Sigmoid colon (tissue), 7 donors: ENCODE results near the gene CASP3. TPM values are rescaled to one million over a fixed set of nuclear protein-coding genes. Genes with fewer than 3 reads are reported as not detected.

Experiments
- DNase-seq: peaks from one replicate; pipeline ENCODE4 v3.0.0-alpha.2; 2019
- H3K27ac ChIP-seq, 4 donors: fragments of 200-600 bp; sonication (generic); one replicate each; pipeline ENCODE4 v1.5.1; 2016 to 2019; ENCODE audit warnings: mild to moderate bottlenecking in 1 of 4
- H3K27me3 ChIP-seq, 3 donors: fragments of 200-600 bp; sonication (generic); one replicate each; pipeline ENCODE4 v1.5.1; 2019; ENCODE audit warnings: mild to moderate bottlenecking in 1 of 3
- H3K36me3 ChIP-seq, 4 donors: fragments of 200-600 bp; sonication (generic); one replicate each; pipeline ENCODE4 v1.5.1; 2016 to 2019
- H3K4me1 ChIP-seq, 4 donors: fragments of 200-600 bp; sonication (generic); one replicate each; pipeline ENCODE4 v1.5.1; 2017 to 2019
- H3K4me3 ChIP-seq, 4 donors: fragments of 200-600 bp; sonication (generic); one replicate each; pipeline ENCODE4 v1.5.1; 2017 to 2019; ENCODE audit warnings: mild to moderate bottlenecking in 2 of 4, moderate library complexity in 1 of 4
- H3K9me3 ChIP-seq, 4 donors: fragments of 200-600 bp in 3 of 4; sonication (generic) in 3 of 4; one replicate each; pipeline versions ENCODE4 v1.5.1 to v1.6.1; 2013 to 2019
- EP300 ChIP-seq, 4 donors: sonication (generic); formaldehyde crosslinking; IDR thresholded peaks; one replicate each; pipeline ENCODE4 v1.6.1; 2017; ENCODE audit warnings: antibody characterized with exemption in 4 of 4
- POLR2A ChIP-seq, 2 donors: fragments of 450-650 bp; IDR thresholded peaks; one replicate each; pipeline ENCODE4 v1.6.1; 2016; ENCODE audit warnings: antibody characterized with exemption in 2 of 2, mild to moderate bottlenecking in 2 of 2, moderate library complexity in 2 of 2
- POLR2AphosphoS5 ChIP-seq, 4 donors: sonication (generic); formaldehyde crosslinking; IDR thresholded peaks; one replicate each; pipeline ENCODE4 v1.6.1; 2017; ENCODE audit warnings: antibody characterized with exemption in 4 of 4
- WGBS, 2 donors: extraction: QIAGEN DNeasy Blood & Tissue Kit; methylation state at CpG; one replicate each; pipeline ENCODE4 v1.1.7; 2013; 5-methylcytosine and 5-hydroxymethylcytosine counted together
- intact Hi-C: fragments of 100-400 bp; cut with DNase I; formaldehyde crosslinking; loops from one replicate; pipeline ENCODE4 v1.15.1; 2023
- polyA plus RNA-seq, 3 donors: library from polyadenylated mRNA; stranded (reverse); fragments of 200-250 nt; gene quantifications; one replicate each; pipeline ENCODE4 v1.2.3, GENCODE V29; 2013
- total RNA-seq, 4 donors: library from RNA; depleted of rRNA; stranded (reverse); fragments of >200 nt; gene quantifications; one replicate each; pipeline ENCODE4 v1.1.0, GENCODE V29; 2016
- TF ChIP-seq, protein P1 (sequence below), 4 experiments: fragments of 450-650 bp in 3 of 4; fragments of 200-600 bp in 1 of 4; IDR thresholded peaks; one replicate each; pipeline ENCODE4 v1.5.1; 2016 to 2019; ENCODE audit warnings: antibody characterized with exemption in 4 of 4, mild to moderate bottlenecking in 3 of 4, moderate library complexity in 2 of 4
- donor health status: healthy with polysubstance abuse.
- donor health status: Bipolar disorder and iron deficiency.
- donor health status: healthy.

Gene CASP3
- 10 to 100 TPM in 3 of 4 donors, 1 to 10 TPM in 1; 9.4 to 20.3 (median 17.7) TPM for total RNA-seq
- 10 to 100 TPM; 35.7 to 70.1 (median 48.6) TPM for polyA plus RNA-seq

DNA sequence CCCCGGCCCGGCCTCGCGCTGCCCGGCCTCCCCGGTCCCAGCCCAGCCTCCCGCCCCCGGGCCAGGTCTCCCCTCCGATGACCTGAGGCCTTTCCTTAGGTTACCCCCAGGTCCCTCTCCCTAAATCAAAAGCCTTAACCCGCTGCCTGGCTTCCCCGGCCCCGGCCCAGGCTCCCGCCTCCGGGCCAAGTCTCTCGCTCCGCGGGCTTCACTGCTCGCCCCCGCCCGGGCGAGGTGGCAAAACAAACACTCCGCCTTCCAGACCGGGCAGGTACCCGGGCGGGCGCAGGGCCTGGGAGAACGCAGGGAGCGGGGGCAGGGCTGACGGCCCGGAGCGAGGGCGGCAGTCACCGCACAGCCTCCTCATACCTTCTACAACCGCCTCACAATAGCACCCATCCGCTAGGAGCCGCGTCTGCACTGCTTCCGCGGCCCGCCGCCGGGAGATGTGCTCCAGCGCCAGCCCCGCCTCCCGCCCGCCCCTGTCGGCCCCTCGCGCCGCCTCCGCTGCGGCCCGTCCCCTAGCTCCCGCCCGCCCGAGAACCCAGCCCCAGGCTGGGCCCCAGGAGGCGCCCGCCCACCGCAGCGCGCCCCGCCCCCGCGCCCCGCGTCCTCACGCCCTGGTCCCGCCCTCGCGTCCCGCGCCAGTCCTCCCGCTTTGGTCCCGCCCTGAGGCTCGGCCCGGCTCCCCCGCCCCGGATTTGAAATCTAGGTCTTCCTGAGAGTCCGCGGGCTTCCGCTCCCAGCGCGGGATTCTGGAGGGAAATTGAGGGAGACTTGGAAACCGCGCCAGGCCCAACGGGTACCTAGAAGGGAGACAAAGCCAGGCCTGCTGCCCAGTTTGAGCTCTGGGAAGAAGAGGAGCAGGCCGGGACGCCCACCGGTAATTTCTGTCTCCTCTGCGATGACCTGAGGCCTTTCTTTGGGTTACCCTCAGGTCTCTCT, at the start of gene CASP3, which contains the start of gene PRIMPOL:
Gene CASP3, minus strand, starts transcription at position 422 of the 945 bp plus-strand sequence. CDS start 10,994 bp downstream, outside the sequence.
Gene PRIMPOL, plus strand, starts transcription at position 713 of the 945 bp plus-strand sequence. CDS start 7,403 bp downstream, outside the sequence.
- H3K4me3 ChIP-seq = peak within 1 kb of the TSS; percentile 78 to 87 (median 86)
- peaks cover 0 to 49% (median 34%) of the 10 kb centered on the region in 4 donors for H3K4me1 ChIP-seq
- no peaks in the 10 kb centered on the region for H3K27me3 ChIP-seq
- peaks cover 0 to 7% (median 0%) of the 10 kb centered on the region in 4 donors for H3K36me3 ChIP-seq
- no peaks in the 10 kb centered on the region for H3K9me3 ChIP-seq
- DNase-seq = peak; percentile 98
- 1% methylated on average over 90 of the region's 90 CpGs for WGBS, 2 donors
- peak within 1 kb of the TSS; percentile 94 to 100 (median 97) for H3K27ac ChIP-seq
- peak; percentile 82 to 83 for TF ChIP-seq POLR2A (IDR thresholded peaks at IDR 0.05)
- no peak for TF ChIP-seq EP300 (IDR thresholded peaks at IDR 0.05)
- peak; percentile 92 to 98 (median 96) for TF ChIP-seq POLR2AphosphoS5 (IDR thresholded peaks at IDR 0.05)
- TF ChIP-seq, protein P1, sequence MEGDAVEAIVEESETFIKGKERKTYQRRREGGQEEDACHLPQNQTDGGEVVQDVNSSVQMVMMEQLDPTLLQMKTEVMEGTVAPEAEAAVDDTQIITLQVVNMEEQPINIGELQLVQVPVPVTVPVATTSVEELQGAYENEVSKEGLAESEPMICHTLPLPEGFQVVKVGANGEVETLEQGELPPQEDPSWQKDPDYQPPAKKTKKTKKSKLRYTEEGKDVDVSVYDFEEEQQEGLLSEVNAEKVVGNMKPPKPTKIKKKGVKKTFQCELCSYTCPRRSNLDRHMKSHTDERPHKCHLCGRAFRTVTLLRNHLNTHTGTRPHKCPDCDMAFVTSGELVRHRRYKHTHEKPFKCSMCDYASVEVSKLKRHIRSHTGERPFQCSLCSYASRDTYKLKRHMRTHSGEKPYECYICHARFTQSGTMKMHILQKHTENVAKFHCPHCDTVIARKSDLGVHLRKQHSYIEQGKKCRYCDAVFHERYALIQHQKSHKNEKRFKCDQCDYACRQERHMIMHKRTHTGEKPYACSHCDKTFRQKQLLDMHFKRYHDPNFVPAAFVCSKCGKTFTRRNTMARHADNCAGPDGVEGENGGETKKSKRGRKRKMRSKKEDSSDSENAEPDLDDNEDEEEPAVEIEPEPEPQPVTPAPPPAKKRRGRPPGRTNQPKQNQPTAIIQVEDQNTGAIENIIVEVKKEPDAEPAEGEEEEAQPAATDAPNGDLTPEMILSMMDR (IDR thresholded peaks at IDR 0.05) = peak in 1 of 4 experiments; percentile 17
- intact Hi-C loops = loop anchor here (1.0 to 5.0 kb wide), 6 partner anchors 86 to 385 kb away; partner anchors contain the start of genes CENPU and IRF2

DNA sequence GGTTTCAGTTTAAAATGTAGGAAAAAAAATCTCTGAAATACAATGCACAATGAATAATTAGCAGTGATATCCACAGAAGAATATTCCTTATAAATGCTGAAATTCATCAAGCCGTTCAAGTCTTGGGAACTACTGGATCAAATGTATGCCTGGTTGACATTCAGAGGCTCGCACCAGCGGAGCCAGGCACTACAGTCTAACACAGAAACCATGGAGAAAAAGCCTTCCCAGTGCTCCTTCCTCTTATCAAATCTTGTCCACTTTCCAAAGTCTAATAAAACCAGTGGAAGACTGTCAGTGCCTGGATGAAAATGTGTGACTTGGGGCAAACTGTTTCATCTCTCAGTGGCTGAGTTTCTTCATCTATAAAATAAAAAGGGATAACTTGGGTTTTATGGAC, 48.7 kb upstream of the CASP3 start:
- Histone ChIP-seq H3K9me3 (no peaks in the 10 kb centered on the region), H3K27ac (no peak overlapping the region), H3K4me3 (no peak overlapping the region), H3K36me3 (peaks cover 0 to 7% (median 0%) of the 10 kb centered on the region in 4 donors), H3K4me1 (peaks cover 0 to 24% (median 19%) of the 10 kb centered on the region in 4 donors), H3K27me3 (no peaks in the 10 kb centered on the region)
- TF ChIP-seq, protein P1 (IDR thresholded peaks at IDR 0.05) = no peak
- TF ChIP-seq POLR2AphosphoS5 (IDR thresholded peaks at IDR 0.05) (no peak), POLR2A (IDR thresholded peaks at IDR 0.05) (no peak), EP300 (IDR thresholded peaks at IDR 0.05) (no peak)
- intact Hi-C loops = no loop called here
- DNase-seq = no peak
- WGBS, 2 donors = 94 to 97% methylated on average over 3 of the region's 3 CpGs

DNA sequence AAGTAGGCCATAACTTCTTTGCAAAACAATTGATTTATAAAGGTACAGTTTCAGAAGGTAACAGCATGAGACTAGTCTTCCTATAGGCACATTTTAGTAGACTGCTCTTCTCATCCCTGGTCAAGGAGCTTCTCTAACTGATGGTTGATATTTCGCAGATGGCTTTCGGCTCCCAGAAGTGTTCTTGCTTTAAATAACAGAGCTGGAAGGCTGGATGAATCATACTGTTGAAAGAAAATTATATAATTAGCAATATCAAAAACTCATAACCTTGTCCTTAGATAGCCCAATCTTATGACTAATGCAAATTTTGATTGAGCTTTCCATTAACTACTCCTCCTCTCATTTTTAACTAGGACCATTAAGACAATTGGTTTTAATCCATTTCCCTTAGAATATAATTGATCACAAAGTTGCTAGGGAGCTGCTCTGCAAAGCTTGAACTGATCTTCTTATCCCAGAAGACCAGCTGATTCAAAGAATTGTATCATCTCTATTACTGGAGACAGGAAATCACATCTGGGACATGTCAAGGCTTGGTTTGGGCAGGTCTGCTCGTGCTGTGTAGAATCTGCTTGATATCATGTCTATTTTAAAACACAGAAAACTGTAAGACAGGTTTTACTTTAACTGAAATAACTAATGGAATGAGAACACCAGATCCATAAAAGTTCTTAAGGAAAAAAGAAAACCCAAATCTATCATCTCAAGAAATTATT, 46.1 kb upstream of the CASP3 start:
- TF ChIP-seq POLR2A (IDR thresholded peaks at IDR 0.05) (no peak), EP300 (IDR thresholded peaks at IDR 0.05) (peak in 1 of 4 donors; percentile 6), POLR2AphosphoS5 (IDR thresholded peaks at IDR 0.05) (peak in 2 of 4 donors; percentile 65 to 69)
- peaks cover 0 to 23% (median 0%) of the 10 kb centered on the region in 4 donors for H3K36me3 ChIP-seq
- no peak overlapping the region for H3K4me3 ChIP-seq
- DNase-seq = no peak
- H3K27me3 ChIP-seq = no peaks in the 10 kb centered on the region
- H3K27ac ChIP-seq = peak overlapping the region in 2 of 4 donors; percentile 34 to 54
- no peaks in the 10 kb centered on the region for H3K9me3 ChIP-seq
- peaks cover 0 to 24% (median 19%) of the 10 kb centered on the region in 4 donors for H3K4me1 ChIP-seq
- WGBS, 2 donors = 86 to 95% methylated on average over 3 of the region's 3 CpGs
- intact Hi-C loops = no loop called here

DNA sequence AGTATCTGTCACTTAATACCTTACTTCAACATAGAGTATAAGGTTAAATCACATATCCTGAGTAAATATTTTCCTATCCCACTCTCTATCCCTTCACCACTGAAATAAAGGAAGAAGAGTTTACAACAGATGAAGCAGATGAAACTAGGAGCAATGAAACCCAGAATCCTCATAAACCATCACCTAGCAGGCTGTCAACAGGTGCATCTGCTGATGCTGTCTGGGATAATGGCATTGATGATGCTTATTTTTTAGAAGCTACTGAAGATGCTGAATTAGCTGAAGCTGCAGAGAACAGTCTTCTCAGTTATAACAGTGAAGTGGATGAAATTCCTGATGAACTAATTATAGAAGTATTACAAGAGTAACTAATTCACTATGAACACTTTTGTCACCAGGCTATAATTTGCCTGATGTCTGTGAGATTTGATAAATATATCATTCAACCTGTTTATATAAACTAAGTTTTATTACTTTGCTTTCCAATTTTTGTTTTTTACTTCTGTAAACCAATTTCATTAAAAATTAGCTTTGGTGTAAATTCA, 45.2 kb upstream of the CASP3 start:
- H3K36me3 ChIP-seq = peaks cover 0 to 23% (median 0%) of the 10 kb centered on the region in 4 donors
- intact Hi-C loops = no loop called here
- H3K4me1 ChIP-seq = peaks cover 0 to 24% (median 19%) of the 10 kb centered on the region in 4 donors
- TF ChIP-seq POLR2AphosphoS5 (IDR thresholded peaks at IDR 0.05) = no peak
- TF ChIP-seq, protein P1 (IDR thresholded peaks at IDR 0.05) = no peak
- TF ChIP-seq POLR2A (IDR thresholded peaks at IDR 0.05) = no peak
- TF ChIP-seq EP300 (IDR thresholded peaks at IDR 0.05) = no peak
- DNase-seq = no peak
- no peaks in the 10 kb centered on the region for H3K9me3 ChIP-seq
- no peak overlapping the region for H3K4me3 ChIP-seq
- H3K27ac ChIP-seq = peak overlapping the region in 1 of 4 donors; percentile 34
- no peaks in the 10 kb centered on the region for H3K27me3 ChIP-seq
